Glutamatergic neuron (in vitro differentiated cells): Measurements from ENCODE around the gene SUSD4. TPM values are rescaled to one million over a fixed set of nuclear protein-coding genes. Genes with fewer than 3 reads are reported as not detected.

Experiments used
- DNase-seq: peaks from one replicate; pipeline ENCODE4 v3.0.0; 2022
- H3K27ac Mint-ChIP-seq: one replicate; pipeline ENCODE4 v1.8.0; 2020; ENCODE audit warnings: mild to moderate bottlenecking, mixed read lengths, inconsistent platforms; ENCODE audit not compliant: unreplicated experiment
- H3K27me3 Mint-ChIP-seq: one replicate; pipeline ENCODE4 v1.8.0; 2020; ENCODE audit warnings: mild to moderate bottlenecking, moderate library complexity, mixed read lengths, inconsistent platforms; ENCODE audit not compliant: unreplicated experiment
- H3K36me3 Mint-ChIP-seq: one replicate; pipeline ENCODE4 v1.8.0; 2020; ENCODE audit warnings: mild to moderate bottlenecking, mixed read lengths, inconsistent platforms; ENCODE audit not compliant: unreplicated experiment
- H3K4me1 Mint-ChIP-seq: one replicate; pipeline ENCODE4 v1.8.0; 2020; ENCODE audit warnings: mild to moderate bottlenecking, low read depth, mixed read lengths, inconsistent platforms; ENCODE audit not compliant: unreplicated experiment
- H3K4me3 Mint-ChIP-seq: one replicate; pipeline ENCODE4 v1.8.0; 2020; ENCODE audit warnings: mild to moderate bottlenecking, mixed read lengths, inconsistent platforms; ENCODE audit not compliant: unreplicated experiment
- H3K9me3 Mint-ChIP-seq: one replicate; pipeline ENCODE4 v1.8.0; 2020; ENCODE audit warnings: mild to moderate bottlenecking, moderate library complexity, mixed read lengths, inconsistent platforms; ENCODE audit not compliant: unreplicated experiment
- total RNA-seq: library from RNA; stranded (reverse); fragmentation: NEBNext Ultra II Directional; extraction: Animal tissue kit (Norgen Biotek cat#: 25700); gene quantifications from one replicate; pipeline ENCODE4 v1.2.1, GENCODE V29; 2021; ENCODE audit not compliant: unreplicated experiment
- TF ChIP-seq, protein P1 (sequence below): fragments of 200-600 bp; sonication (generic); IDR thresholded peaks from one replicate; pipeline ENCODE4 v1.5.0; 2021; ENCODE audit not compliant: partially characterized antibody, unreplicated experiment

Gene SUSD4
- total RNA-seq, 1 donor from 2014 or later: 0.47 TPM

DNA sequence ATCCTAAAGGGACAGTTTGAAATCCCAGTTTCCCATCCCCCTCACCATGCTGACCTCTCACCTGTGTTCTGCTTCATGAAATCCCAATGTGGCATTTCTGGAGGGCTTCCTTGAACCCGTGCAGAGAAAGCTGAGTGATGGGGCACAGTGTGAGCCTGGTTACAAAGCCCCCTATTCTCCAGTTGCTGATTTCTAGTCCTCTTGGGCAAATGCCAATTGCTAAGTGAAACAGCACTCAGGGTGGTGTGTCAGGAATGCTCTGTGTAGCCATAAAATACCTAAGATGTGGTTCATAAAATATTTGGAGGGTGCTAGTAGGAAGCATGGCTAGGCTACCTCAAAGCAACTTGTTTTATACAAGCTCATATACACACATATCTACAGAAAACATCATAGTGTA, 32.0 kb downstream of the SUSD4 start:
- TF ChIP-seq, protein P1, sequence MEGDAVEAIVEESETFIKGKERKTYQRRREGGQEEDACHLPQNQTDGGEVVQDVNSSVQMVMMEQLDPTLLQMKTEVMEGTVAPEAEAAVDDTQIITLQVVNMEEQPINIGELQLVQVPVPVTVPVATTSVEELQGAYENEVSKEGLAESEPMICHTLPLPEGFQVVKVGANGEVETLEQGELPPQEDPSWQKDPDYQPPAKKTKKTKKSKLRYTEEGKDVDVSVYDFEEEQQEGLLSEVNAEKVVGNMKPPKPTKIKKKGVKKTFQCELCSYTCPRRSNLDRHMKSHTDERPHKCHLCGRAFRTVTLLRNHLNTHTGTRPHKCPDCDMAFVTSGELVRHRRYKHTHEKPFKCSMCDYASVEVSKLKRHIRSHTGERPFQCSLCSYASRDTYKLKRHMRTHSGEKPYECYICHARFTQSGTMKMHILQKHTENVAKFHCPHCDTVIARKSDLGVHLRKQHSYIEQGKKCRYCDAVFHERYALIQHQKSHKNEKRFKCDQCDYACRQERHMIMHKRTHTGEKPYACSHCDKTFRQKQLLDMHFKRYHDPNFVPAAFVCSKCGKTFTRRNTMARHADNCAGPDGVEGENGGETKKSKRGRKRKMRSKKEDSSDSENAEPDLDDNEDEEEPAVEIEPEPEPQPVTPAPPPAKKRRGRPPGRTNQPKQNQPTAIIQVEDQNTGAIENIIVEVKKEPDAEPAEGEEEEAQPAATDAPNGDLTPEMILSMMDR: no peak
- DNase-seq: no peak
- Mint-ChIP-seq H3K4me1 (peaks cover 11% of the 10 kb centered on the region), H3K36me3 (no peaks in the 10 kb centered on the region), H3K27me3 (peaks cover 2% of the 10 kb centered on the region), H3K4me3 (no peak overlapping the region), H3K9me3 (peaks cover 7% of the 10 kb centered on the region), H3K27ac (no peak overlapping the region)

DNA sequence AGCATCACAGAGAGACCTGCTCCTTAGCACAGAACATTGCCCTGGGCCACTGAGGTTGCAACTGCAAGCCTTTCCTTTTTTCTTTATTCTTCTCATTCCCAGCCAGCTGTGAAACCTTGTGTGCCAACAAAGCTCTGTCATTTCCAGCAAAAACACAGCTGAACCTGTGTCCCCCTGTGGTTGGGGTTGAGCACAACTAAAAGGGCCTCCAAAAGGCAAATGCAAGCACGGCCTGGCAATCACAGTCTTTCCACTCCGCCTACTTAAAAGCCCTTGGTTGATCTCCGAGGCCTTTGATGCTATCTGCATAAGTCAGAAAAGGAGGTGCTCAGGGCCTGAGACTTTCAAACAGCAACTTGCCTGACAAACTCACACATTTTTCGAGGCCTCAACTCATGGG, 32.7 kb downstream of the SUSD4 start:
- TF ChIP-seq, protein P1: no peak
- Mint-ChIP-seq H3K4me1 (peaks cover 11% of the 10 kb centered on the region), H3K36me3 (no peaks in the 10 kb centered on the region), H3K4me3 (no peak overlapping the region), H3K27me3 (peaks cover 2% of the 10 kb centered on the region), H3K27ac (no peak overlapping the region), H3K9me3 (peaks cover 7% of the 10 kb centered on the region)
- no peak for DNase-seq

DNA sequence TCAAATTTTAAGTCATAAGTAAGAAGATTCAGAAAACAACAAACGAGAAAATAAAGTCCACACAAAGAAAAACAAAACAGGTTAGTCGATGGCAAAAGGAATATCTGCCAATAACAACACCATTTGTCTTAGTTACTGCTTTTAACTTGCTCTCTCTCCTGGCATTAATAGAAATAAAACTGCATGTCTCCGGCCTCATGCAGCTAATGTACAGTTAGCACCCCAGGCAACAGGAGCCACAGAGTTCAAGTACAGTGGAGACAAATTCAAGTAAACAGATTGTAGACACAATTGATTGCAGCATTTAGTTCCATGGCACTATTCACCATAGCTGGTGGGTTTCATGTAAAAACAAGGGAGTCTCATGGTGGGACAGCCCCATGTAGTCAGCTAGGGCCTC, 33.5 kb downstream of the SUSD4 start:
- no peaks in the 10 kb centered on the region for H3K36me3 Mint-ChIP-seq
- TF ChIP-seq, protein P1: no peak

DNA sequence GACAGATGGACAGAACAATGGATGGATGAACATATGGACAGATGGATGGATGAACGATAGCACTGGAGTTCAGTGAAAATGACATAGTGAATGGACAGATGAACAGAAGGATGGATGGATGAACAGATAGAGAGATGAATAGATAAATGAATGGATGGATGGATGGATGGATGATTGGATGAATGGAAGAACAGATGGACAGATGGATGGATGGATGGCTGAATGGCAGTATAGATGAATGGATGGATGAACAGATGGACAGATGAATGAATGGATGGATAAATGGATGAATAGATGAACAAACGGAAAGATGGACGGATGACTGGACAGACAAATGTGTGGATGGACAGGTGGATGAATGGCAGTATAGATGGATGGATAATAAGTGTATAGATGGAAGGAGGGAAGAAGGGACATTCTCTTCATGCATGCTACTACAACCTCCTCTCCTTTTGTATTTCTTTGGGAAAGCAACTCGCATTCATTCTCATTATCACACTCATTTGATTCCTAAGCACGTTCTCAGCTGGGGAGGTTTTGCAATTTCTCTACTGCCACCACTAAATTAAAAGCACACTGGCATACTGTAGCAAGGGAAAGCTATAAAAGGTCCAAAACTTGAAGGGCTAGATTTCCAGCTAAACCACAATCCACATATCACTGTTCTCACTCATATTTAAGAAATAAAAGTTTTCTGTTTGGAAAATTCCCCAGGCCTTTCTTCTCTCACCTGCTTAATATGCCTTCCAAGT, 34.1 kb downstream of the SUSD4 start:
- peaks cover 11% of the 10 kb centered on the region for H3K4me1 Mint-ChIP-seq
- H3K4me3 Mint-ChIP-seq: peak overlapping the region; percentile 15
- H3K27me3 Mint-ChIP-seq: peaks cover 2% of the 10 kb centered on the region
- H3K9me3 Mint-ChIP-seq: peaks cover 7% of the 10 kb centered on the region
- no peak overlapping the region for H3K27ac Mint-ChIP-seq
- TF ChIP-seq, protein P1: no peak
- H3K36me3 Mint-ChIP-seq: no peaks in the 10 kb centered on the region
- no peak for DNase-seq

More for the DNA sequence above, 33.5 kb downstream of the SUSD4 start:
- H3K9me3 Mint-ChIP-seq: peaks cover 7% of the 10 kb centered on the region
- no peak for DNase-seq
- no peak overlapping the region for H3K27ac Mint-ChIP-seq
- no peak overlapping the region for H3K4me3 Mint-ChIP-seq
- peaks cover 2% of the 10 kb centered on the region for H3K27me3 Mint-ChIP-seq
- peaks cover 11% of the 10 kb centered on the region for H3K4me1 Mint-ChIP-seq

DNA sequence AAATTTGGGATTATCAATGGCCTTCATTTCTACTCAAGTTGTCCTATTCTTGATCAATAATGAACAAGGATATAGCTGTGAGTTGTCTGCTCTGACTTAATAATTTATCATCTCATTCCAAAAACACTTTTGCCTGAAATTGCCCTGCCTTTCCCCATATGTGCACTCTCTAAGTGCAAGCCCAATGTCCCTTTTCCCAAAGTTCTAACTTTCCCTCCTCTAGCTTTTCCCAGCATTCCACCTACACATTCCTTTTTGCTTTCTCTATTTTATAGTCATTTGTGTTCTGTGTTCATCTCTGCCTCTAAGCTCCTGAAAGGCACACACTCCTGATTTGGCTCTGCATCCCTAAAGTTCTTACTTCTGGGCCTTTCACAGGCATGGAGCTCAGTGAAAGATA, 34.7 kb downstream of the SUSD4 start:
- peaks cover 11% of the 10 kb centered on the region for H3K4me1 Mint-ChIP-seq
- TF ChIP-seq, protein P1: no peak
- H3K4me3 Mint-ChIP-seq: no peak overlapping the region
- H3K27me3 Mint-ChIP-seq: peaks cover 2% of the 10 kb centered on the region
- no peak for DNase-seq
- H3K9me3 Mint-ChIP-seq: peaks cover 4% of the 10 kb centered on the region
- no peaks in the 10 kb centered on the region for H3K36me3 Mint-ChIP-seq
- no peak overlapping the region for H3K27ac Mint-ChIP-seq
